ENCODE results near the gene UNC119B.

UNC119B gene

DNA sequence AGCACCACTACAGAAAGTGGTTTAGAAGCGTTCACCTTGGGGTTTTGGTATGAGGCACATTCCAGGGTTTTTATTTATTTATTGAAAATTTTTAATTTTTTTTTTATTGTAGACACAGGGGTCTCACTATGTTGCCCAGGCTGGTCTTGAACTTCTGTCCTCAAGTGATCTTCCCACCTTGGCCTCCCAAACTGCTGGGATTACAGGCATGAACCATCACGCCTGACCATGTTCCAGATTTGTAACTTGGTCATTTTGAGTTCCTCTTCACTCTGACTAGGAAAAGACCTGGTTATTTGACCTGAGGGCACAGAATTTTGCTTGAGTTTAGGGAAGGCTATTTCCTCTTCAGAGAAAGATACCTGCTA lies 20.2 kb upstream of the UNC119B start:
- DNase-seq (ENCODE audit: extremely low read depth, insufficient read length), result no peak
- H3K4me3 ChIP-seq (replicated peaks; ENCODE audit: low read depth, low read length), result no peak overlapping the region
- no peaks in the 10 kb centered on the region for H3K27me3 ChIP-seq (replicated peaks; ENCODE audit: control insufficient read depth, insufficient read depth, low read length)
- peaks cover 11% of the 10 kb centered on the region for H3K36me3 ChIP-seq (ENCODE audit: control insufficient read depth, insufficient read depth, low read length)
- TF ChIP-seq, protein P1, sequence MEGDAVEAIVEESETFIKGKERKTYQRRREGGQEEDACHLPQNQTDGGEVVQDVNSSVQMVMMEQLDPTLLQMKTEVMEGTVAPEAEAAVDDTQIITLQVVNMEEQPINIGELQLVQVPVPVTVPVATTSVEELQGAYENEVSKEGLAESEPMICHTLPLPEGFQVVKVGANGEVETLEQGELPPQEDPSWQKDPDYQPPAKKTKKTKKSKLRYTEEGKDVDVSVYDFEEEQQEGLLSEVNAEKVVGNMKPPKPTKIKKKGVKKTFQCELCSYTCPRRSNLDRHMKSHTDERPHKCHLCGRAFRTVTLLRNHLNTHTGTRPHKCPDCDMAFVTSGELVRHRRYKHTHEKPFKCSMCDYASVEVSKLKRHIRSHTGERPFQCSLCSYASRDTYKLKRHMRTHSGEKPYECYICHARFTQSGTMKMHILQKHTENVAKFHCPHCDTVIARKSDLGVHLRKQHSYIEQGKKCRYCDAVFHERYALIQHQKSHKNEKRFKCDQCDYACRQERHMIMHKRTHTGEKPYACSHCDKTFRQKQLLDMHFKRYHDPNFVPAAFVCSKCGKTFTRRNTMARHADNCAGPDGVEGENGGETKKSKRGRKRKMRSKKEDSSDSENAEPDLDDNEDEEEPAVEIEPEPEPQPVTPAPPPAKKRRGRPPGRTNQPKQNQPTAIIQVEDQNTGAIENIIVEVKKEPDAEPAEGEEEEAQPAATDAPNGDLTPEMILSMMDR (IDR thresholded peaks at IDR 0.05; ENCODE audit: insufficient read depth, low read length, poor library complexity, severe bottlenecking), result no peak

DNA sequence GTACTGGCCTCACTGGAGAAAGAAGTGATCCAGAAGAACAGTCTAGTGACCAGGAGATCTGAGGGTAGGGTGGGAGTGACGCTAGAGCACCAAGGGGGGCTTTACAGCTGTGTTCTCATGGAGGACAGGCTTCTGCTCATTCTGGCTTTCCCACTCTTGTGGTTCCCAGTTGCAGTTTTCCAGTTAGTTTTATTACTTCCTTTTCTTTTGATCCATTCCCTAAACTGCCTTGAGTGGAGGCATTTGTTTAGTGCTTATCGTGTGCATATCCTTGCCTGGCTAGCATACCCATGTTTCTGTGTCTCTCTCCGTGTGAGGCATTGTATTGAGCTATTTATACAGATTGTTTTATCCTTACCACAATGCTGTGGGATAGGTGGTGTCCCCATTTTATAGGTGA lies 19.3 kb upstream of the UNC119B start:
- no peak for DNase-seq (ENCODE audit: extremely low read depth, insufficient read length)
- H3K36me3 ChIP-seq (ENCODE audit: control insufficient read depth, insufficient read depth, low read length), result peaks cover 15% of the 10 kb centered on the region
- no peaks in the 10 kb centered on the region for H3K27me3 ChIP-seq (replicated peaks; ENCODE audit: control insufficient read depth, insufficient read depth, low read length)
- TF ChIP-seq, protein P1 (IDR thresholded peaks at IDR 0.05; ENCODE audit: insufficient read depth, low read length, poor library complexity, severe bottlenecking), result no peak
- H3K4me3 ChIP-seq (replicated peaks; ENCODE audit: low read depth, low read length), result no peak overlapping the region

DNA sequence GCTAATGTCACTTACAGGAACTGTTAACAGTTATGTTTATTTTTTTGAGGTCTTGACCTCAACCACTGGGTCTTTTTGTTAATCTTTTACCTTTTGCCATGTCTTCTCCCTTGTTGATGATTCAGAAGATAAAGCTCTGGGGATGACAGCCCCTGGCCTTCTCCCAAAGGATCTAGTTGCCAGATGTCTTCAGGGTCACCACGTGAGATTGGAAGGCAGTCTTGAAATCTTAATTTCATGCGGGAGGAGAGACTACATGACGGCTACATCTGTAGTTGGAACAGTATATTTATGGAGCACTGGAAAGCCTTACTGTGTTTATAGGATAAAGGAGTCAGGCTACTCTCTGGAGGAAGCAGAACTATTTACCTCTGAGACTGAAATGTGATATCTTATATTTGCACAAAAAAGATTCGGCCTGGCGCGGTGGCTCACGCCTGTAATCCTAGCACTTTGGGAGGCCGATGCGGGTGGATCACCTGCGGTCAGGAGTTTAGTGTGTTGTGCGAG lies 17.7 kb upstream of the UNC119B start:
- peaks cover 23% of the 10 kb centered on the region for H3K36me3 ChIP-seq (ENCODE audit: control insufficient read depth, insufficient read depth, low read length)
- no peaks in the 10 kb centered on the region for H3K27me3 ChIP-seq (replicated peaks; ENCODE audit: control insufficient read depth, insufficient read depth, low read length)
- TF ChIP-seq, protein P1 (IDR thresholded peaks at IDR 0.05; ENCODE audit: insufficient read depth, low read length, poor library complexity, severe bottlenecking), result no peak
- no peak for DNase-seq (ENCODE audit: extremely low read depth, insufficient read length)
- no peak overlapping the region for H3K4me3 ChIP-seq (replicated peaks; ENCODE audit: low read depth, low read length)

DNA sequence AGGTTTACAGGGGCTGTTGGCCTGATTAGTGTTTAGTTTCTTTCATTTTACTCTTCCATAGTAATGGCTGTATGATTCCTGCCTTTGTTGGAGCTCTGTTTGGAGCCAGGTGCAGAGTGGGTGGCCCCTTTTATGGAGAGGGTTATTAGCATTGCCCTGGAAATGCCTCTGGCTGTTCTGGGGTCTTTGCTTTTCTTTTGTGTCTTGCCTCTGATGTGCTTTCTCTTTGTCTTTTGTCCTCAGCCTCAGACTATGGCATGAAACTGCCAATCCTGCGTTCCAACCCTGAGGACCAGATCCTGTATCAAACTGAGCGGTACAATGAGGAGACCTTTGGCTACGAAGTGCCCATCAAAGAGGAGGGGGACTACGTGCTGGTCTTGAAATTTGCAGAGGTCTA lies 16.4 kb upstream of the UNC119B start:
- TF ChIP-seq, protein P1 (IDR thresholded peaks at IDR 0.05; ENCODE audit: insufficient read depth, low read length, poor library complexity, severe bottlenecking), result no peak
- H3K27me3 ChIP-seq (replicated peaks; ENCODE audit: control insufficient read depth, insufficient read depth, low read length), result no peaks in the 10 kb centered on the region
- DNase-seq (ENCODE audit: extremely low read depth, insufficient read length), result no peak
- no peak overlapping the region for H3K4me3 ChIP-seq (replicated peaks; ENCODE audit: low read depth, low read length)
- H3K36me3 ChIP-seq (ENCODE audit: control insufficient read depth, insufficient read depth, low read length), result peaks cover 26% of the 10 kb centered on the region

DNA sequence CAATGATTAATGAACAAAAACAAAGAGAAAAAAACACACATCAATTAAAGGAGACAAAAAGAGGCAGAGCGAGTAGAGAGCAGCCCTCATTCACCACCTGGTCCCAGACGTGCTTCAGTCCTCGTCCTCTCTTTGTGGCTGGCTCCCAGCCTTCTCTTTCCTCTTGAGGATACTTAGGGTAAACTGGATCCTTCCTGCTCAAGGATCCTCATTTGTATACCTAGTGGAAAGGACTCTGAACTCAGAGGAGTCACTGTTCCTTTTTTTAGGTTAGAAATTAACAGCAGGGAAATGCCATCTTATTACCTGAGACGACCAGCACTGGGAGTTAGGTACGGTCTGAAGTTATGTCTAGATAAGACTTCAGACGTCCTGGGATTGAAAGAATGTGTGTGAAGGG lies 13.6 kb upstream of the UNC119B start:
- Histone ChIP-seq H3K27me3 (replicated peaks; ENCODE audit: control insufficient read depth, insufficient read depth, low read length) (no peaks in the 10 kb centered on the region), H3K36me3 (ENCODE audit: control insufficient read depth, insufficient read depth, low read length) (peaks cover 37% of the 10 kb centered on the region), H3K4me3 (replicated peaks; ENCODE audit: low read depth, low read length) (no peak overlapping the region)
- TF ChIP-seq, protein P1 (IDR thresholded peaks at IDR 0.05; ENCODE audit: insufficient read depth, low read length, poor library complexity, severe bottlenecking), result no peak
- no peak for DNase-seq (ENCODE audit: extremely low read depth, insufficient read length)

DNA sequence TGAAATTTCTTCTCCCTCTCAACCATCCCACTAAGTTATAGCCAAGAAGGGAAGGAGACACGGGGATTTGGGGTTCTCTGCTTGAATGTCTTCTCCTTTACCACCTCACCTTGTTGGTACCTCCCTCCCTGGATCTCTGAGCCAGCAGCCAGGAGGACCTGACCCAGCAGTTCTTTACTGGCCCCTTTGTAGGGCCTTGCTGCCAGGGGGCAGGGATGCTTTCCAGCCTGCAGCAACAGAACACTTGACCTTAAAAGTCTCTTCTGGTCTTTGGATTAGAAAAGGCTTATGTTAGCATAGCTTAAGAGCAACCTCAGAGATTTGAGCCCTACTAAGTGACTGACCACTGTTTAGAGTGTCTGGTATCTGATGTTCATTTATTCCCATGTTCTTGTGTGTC lies 12.9 kb upstream of the UNC119B start:
- TF ChIP-seq, protein P1 (IDR thresholded peaks at IDR 0.05; ENCODE audit: insufficient read depth, low read length, poor library complexity, severe bottlenecking), result no peak
- Histone ChIP-seq H3K27me3 (replicated peaks; ENCODE audit: control insufficient read depth, insufficient read depth, low read length) (no peaks in the 10 kb centered on the region), H3K4me3 (replicated peaks; ENCODE audit: low read depth, low read length) (no peak overlapping the region), H3K36me3 (ENCODE audit: control insufficient read depth, insufficient read depth, low read length) (peaks cover 37% of the 10 kb centered on the region)
- DNase-seq (ENCODE audit: extremely low read depth, insufficient read length), result no peak
